Aorta (tissue), 5 donors: ENCODE results near the gene CALHM6. TPM values are rescaled to one million over a fixed set of nuclear protein-coding genes. Genes with fewer than 3 reads are reported as not detected.

Source experiments
- ATAC-seq: fragments of 200-7000 bp; cut with Tn5 transposase; one replicate; pipeline ENCODE4 v1.9.1; 2022; ENCODE audit warnings: moderate library complexity; ENCODE audit not compliant: low FRiP score
- DNase-seq, 2 donors: peaks; one replicate each; pipeline ENCODE4 v3.0.0-alpha.2; 2020
- H3K27ac ChIP-seq, 2 donors: one replicate each; pipeline ENCODE4 v1.5.1; 2013; ENCODE audit warnings: low read length in 2 of 2, mild to moderate bottlenecking in 2 of 2, moderate library complexity in 2 of 2, control low read depth in 1 of 2, inconsistent platforms in 1 of 2, low read depth in 1 of 2
- H3K27me3 ChIP-seq, 2 donors: one replicate each; pipeline ENCODE4 v1.6.1; 2013; ENCODE audit warnings: control low read depth in 1 of 2, low read length in 1 of 2, mild to moderate bottlenecking in 1 of 2, moderate library complexity in 1 of 2; ENCODE audit not compliant: insufficient read depth in 2 of 2, control insufficient read depth in 1 of 2
- H3K36me3 ChIP-seq, 2 donors: one replicate each; pipeline ENCODE4 v1.6.1; 2013; ENCODE audit warnings: control low read depth in 1 of 2, low read length in 1 of 2, mild to moderate bottlenecking in 1 of 2; ENCODE audit not compliant: insufficient read depth in 2 of 2, control insufficient read depth in 1 of 2
- H3K4me1 ChIP-seq, 2 donors: one replicate each; pipeline ENCODE4 v1.6.1; 2013; ENCODE audit warnings: low read length in 2 of 2, control low read depth in 1 of 2, mild to moderate bottlenecking in 1 of 2, moderate library complexity in 1 of 2; ENCODE audit not compliant: insufficient read depth in 2 of 2, control insufficient read depth in 1 of 2
- H3K4me3 ChIP-seq, 2 donors: one replicate each; pipeline ENCODE4 v1.5.1; 2013; ENCODE audit warnings: low read length in 2 of 2, control low read depth in 1 of 2, mild to moderate bottlenecking in 1 of 2
- H3K9me3 ChIP-seq: one replicate; pipeline ENCODE4 v1.6.1; 2013; ENCODE audit warnings: mild to moderate bottlenecking, low read length; ENCODE audit not compliant: control insufficient read depth
- WGBS, 2 donors: extraction: QIAGEN DNeasy Blood & Tissue Kit; methylation state at CpG; one replicate each; pipeline ENCODE4 v1.1.7; 2013; 5-methylcytosine and 5-hydroxymethylcytosine counted together
- intact Hi-C, 2 donors: fragments of 100-400 bp; cut with DNase I; formaldehyde crosslinking; loops; one replicate each; pipeline versions ENCODE4 v1.14.2 to v1.15.0; 2022
- long read RNA-seq, 2 donors: library from polyadenylated mRNA; unstranded; transcript quantifications; one replicate each; pipeline ENCODE4 v2.0.0, GENCODE V29; 2020 to 2021
- polyA plus RNA-seq, 2 donors: library from polyadenylated mRNA; stranded (reverse); fragments of 200-250 nt; gene quantifications; one replicate each; pipeline ENCODE4 v1.2.3, GENCODE V29; 2013
- total RNA-seq, 2 donors: library from RNA; stranded (reverse); fragmentation: NEBNext Ultra II Directional; extraction: Animal tissue kit (Norgen Biotek cat#: 25700); gene quantifications; one replicate each; pipeline ENCODE4 v1.2.1, GENCODE V29; 2021
- donor health status: healthy with polysubstance abuse.
- donor health status: Bipolar disorder and iron deficiency.
- donor health status: DM: no; HTN: no; CAD: no.
- donor health status: DM: no; HTN: no; CAD: no.
- donor health status: DM: yes; HTN: yes; CAD: no.

CALHM6 gene
- 1 to 10 TPM; 1.8 to 5.7 TPM for total RNA-seq
- polyA plus RNA-seq, result 10 to 100 TPM in 1 of 2 donors, under 1 TPM in 1; 0.82 to 18.7 TPM
- long read RNA-seq, donor 1, partial matches to known transcripts, result 1 of 2 reads
- long read RNA-seq, donor 1, other reads (novel, unspliced or antisense), result 0 of 2 reads
- long read RNA-seq, donor 2, partial matches to known transcripts, result 0 of 3 reads
- long read RNA-seq, donor 2, other reads (novel, unspliced or antisense), result 0 of 3 reads

DNA sequence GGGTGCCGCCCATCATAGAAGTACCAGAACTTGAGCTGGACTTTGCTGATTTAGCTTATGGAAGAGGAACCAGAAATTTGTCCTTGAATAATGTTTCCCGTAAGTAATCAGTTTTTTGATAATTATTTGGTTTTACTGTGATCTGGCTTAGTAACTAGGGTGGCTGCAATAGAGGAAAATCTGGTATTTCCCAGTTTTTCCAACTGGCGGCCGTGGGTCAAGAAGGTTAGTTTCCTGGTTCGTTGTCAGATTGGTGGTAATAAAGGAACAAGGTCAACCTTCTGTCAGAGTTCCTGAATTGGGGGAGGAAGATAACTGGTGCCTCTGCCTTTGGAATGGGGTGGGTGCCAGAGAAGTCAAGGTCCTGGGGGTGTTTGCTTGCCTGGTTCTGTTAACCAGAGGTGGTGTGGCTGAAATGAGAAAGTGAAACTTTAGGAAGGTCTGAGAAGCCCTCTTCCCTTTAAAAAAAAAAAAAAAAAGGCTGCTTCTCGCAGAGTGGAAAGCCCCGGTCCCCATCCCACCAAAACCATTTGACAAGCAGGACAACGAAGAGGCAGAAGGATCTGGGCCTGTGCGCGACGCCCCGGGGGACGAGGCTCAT is at the start of gene CALHM6:
Gene CALHM6, plus strand, starts transcription at position 45 of the 601 bp plus-strand sequence. Its CDS starts 555 bp downstream, at position 600.
- intact Hi-C loops, result no loop called here
- H3K27ac ChIP-seq, result no peak within 1 kb of the TSS
- no peak for DNase-seq
- H3K9me3 ChIP-seq, result no peaks in the 10 kb centered on the region
- H3K4me1 ChIP-seq, result no peaks in the 10 kb centered on the region
- ATAC-seq, result no peak
- no peaks in the 10 kb centered on the region for H3K36me3 ChIP-seq
- WGBS, 2 donors, result 61 to 63% methylated on average over 13 of the region's 13 CpGs
- H3K4me3 ChIP-seq, result peak within 1 kb of the TSS in 1 of 2 donors; percentile 43
- H3K27me3 ChIP-seq, result no peaks in the 10 kb centered on the region

DNA sequence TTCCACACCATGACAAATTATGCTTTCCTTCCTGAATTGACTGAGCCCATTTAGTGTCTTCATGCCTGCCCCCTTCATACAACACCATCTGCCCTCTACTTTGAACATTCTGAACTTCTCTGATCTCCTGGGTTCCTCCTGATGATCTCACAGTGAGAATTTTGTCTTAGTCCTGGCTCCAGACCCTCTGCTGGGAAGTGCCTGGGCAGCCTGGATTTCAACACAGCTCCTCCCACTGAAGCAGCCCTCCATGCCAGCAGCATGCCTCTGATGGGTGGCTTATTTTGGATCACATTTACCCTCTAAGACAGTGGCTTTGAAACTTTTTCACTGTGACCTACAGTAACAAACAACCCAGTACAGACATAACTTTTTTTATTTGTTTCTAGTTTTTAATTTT is 48.9 kb upstream of the CALHM6 start:
- Histone ChIP-seq H3K27ac (no peak overlapping the region), H3K27me3 (no peaks in the 10 kb centered on the region), H3K9me3 (no peaks in the 10 kb centered on the region), H3K4me3 (no peak overlapping the region), H3K36me3 (no peaks in the 10 kb centered on the region), H3K4me1 (peaks cover 0 to 2% of the 10 kb centered on the region in 2 donors)
- peak; percentile 40 for ATAC-seq
- intact Hi-C loops, result no loop called here
- DNase-seq, result no peak

DNA sequence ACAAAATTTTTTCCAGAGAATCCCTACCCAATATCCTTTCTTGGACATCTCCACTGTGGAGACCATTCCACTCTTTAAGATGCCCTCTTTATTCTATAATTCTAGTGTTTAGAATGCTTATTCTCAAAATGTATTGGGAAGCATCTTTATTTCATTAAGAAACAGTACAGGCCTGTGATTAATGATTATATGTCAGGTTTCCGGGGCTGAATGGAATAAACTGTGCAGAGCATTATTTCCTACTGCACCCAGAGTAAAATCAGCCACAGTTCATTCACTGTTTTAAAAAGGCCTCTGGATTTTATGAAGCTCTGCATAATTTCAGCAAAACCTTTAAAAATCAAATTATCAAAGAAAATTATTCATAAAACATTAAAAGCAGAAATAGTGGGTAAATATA is 47.8 kb upstream of the CALHM6 start:
- DNase-seq (no peak), ATAC-seq (no peak)
- Histone ChIP-seq H3K27ac (no peak overlapping the region), H3K36me3 (no peaks in the 10 kb centered on the region), H3K9me3 (no peaks in the 10 kb centered on the region), H3K4me3 (no peak overlapping the region), H3K4me1 (peaks cover 0 to 2% of the 10 kb centered on the region in 2 donors), H3K27me3 (no peaks in the 10 kb centered on the region)
- intact Hi-C loops, result no loop called here
- 71 to 85% methylated on average over 1 of the region's 1 CpG for WGBS, 2 donors

GRCh38 chr6:116417661-116418060 is 43.5 kb upstream of the CALHM6 start:
- Histone ChIP-seq H3K27me3 (no peaks in the 10 kb centered on the region), H3K9me3 (no peaks in the 10 kb centered on the region), H3K4me3 (no peak overlapping the region), H3K27ac (no peak overlapping the region), H3K4me1 (no peaks in the 10 kb centered on the region), H3K36me3 (no peaks in the 10 kb centered on the region)
- intact Hi-C loops, result no loop called here
- WGBS, 2 donors, result 91 to 94% methylated on average over 3 of the region's 3 CpGs
- DNase-seq, result no peak
- no peak for ATAC-seq

DNA sequence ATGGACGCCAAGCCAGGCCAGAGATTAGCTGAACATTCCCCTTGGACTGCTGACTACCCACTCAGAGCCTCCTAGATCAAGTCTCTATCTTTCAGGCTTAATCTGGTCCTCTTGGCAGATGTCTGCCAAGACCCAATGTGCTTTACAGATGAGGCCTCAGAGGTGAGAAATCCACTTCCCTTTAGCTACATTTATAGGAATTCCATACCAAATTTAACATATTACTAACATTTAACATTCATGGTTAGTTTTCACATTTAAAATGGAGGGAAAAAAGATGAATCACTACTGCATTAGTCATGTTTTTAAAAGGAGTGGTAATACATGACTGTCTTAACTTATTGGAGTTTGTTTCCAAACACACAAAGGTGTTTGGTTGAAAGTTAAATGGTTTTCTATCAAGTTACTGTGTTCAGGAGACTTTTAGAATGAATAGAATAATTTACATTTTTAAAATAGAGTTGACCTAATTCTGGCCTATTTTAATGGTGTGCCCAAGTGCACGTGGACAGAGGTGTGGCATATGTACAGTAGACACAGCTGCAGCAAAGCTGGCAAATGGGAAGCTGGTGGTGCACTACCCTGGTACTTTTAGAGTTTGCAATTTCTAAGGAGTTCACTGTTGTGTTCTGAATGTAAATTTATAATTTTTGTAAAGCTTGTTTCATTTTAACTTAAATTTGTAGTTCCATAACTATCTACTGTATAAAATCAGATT is 41.9 kb upstream of the CALHM6 start:
- intact Hi-C loops, result no loop called here

DNA sequence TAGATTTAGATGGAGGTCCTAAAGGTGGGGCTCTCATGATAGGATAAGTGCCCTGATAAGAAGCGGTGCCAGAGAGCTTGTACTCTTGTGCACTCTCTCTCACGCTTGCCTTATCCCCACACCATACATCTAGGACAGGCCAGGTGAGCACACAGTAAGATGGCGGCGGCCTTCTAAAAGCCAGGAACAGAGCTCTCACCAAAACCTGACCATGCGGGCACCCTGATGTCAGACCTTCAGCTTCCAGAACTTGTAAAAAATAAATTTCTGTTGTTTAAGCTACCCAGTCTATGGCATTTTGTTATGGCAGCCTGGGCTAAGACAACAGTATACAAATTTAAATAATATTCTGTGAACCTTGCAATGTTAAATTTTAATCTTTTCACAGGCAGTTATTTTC is 40.8 kb upstream of the CALHM6 start:
- Histone ChIP-seq H3K27me3 (no peaks in the 10 kb centered on the region), H3K9me3 (no peaks in the 10 kb centered on the region), H3K27ac (no peak overlapping the region), H3K36me3 (no peaks in the 10 kb centered on the region), H3K4me3 (no peak overlapping the region), H3K4me1 (no peaks in the 10 kb centered on the region)
- intact Hi-C loops, result no loop called here
- ATAC-seq (no peak), DNase-seq (no peak)
- WGBS, 2 donors, result 97 to 100% methylated on average over 5 of the region's 5 CpGs

More for the DNA sequence above, 41.9 kb upstream of the CALHM6 start:
- no peak overlapping the region for H3K27ac ChIP-seq
- 77 to 78% methylated on average over 2 of the region's 2 CpGs for WGBS, 2 donors
- no peak overlapping the region for H3K4me3 ChIP-seq
- no peaks in the 10 kb centered on the region for H3K9me3 ChIP-seq
- DNase-seq (no peak), ATAC-seq (no peak)
- H3K4me1 ChIP-seq, result no peaks in the 10 kb centered on the region
- no peaks in the 10 kb centered on the region for H3K27me3 ChIP-seq
- no peaks in the 10 kb centered on the region for H3K36me3 ChIP-seq

- Histone ChIP-seq H3K36me3 (peaks cover 0 to 2% of the 10 kb centered on the region in 2 donors), H3K4me3 (no peak overlapping the region), H3K4me1 (no peaks in the 10 kb centered on the region), H3K27ac (no peak overlapping the region), H3K27me3 (no peaks in the 10 kb centered on the region), H3K9me3 (no peaks in the 10 kb centered on the region)
- intact Hi-C loops, result no loop called here
- ATAC-seq (no peak), DNase-seq (no peak)
- 9 to 13% methylated on average over 3 of the region's 3 CpGs for WGBS, 2 donors
Observed at GRCh38 chr6:116422238-116422637, 38.9 kb upstream of the CALHM6 start.

- WGBS, 2 donors, result 75 to 89% methylated on average over 1 of the region's 1 CpG
- DNase-seq, result no peak
- intact Hi-C loops, result no loop called here
- Histone ChIP-seq H3K36me3 (peaks cover 0 to 2% of the 10 kb centered on the region in 2 donors), H3K4me1 (no peaks in the 10 kb centered on the region), H3K9me3 (no peaks in the 10 kb centered on the region), H3K27ac (no peak overlapping the region), H3K4me3 (no peak overlapping the region), H3K27me3 (no peaks in the 10 kb centered on the region)
- ATAC-seq, result no peak
Observed at GRCh38 chr6:116424001-116424400, 37.2 kb upstream of the CALHM6 start.

DNA sequence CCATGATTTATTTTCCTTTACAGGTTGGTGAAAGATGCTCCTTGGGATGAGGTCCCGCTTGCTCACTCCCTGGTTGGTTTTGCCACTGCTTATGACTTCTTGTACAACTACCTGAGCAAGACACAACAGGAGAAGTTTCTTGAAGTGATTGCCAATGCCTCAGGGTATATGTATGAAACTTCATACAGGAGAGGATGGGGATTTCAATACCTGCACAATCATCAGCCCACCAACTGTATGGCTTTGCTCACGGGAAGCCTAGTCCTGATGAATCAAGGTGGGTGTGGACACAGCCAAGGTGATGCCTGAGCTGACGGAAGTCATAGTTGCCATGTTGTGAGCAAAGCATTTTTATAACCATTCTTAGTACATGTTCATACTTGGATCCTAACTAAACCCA is 34.6 kb upstream of the CALHM6 start:
- H3K4me3 ChIP-seq, result no peak overlapping the region
- peaks cover 0 to 4% of the 10 kb centered on the region in 2 donors for H3K36me3 ChIP-seq
- 97% methylated on average over 3 of the region's 3 CpGs for WGBS, 2 donors
- no peaks in the 10 kb centered on the region for H3K9me3 ChIP-seq
- intact Hi-C loops, result no loop called here
- DNase-seq (no peak), ATAC-seq (no peak)
- no peaks in the 10 kb centered on the region for H3K4me1 ChIP-seq
- H3K27ac ChIP-seq, result no peak overlapping the region
- no peaks in the 10 kb centered on the region for H3K27me3 ChIP-seq
